Gastrocnemius medialis (tissue), 4 donors: ENCODE data around the gene MAP3K7. TPM values are rescaled to one million over a fixed set of nuclear protein-coding genes. Genes with fewer than 3 reads are reported as not detected.

Source experiments
- ATAC-seq, 2 donors: fragments of 150-250 bp; one replicate each; pipeline ENCODE4 v1.9.1; 2016
- DNase-seq, 2 donors: peaks; one replicate each; pipeline ENCODE4 v3.0.0-alpha.2; 2019
- H3K27ac ChIP-seq, 4 donors: fragments of 200-600 bp; sonication (generic); 1 replicate in 1 of 4; 2 replicates in 3 of 4; pipeline ENCODE4 v1.5.1; 2016 to 2018; ENCODE audit warnings: mild to moderate bottlenecking in 2 of 4, moderate library complexity in 1 of 4
- H3K27me3 ChIP-seq, 3 donors: fragments of 200-600 bp; sonication (generic) in 2 of 3; 1 replicate in 1 of 3; 2 replicates in 2 of 3; pipeline versions ENCODE4 v1.5.1 to v1.6.0; 2016 to 2019; ENCODE audit warnings: mild to moderate bottlenecking in 1 of 3, moderate library complexity in 1 of 3
- H3K36me3 ChIP-seq, 2 donors: fragments of 200-600 bp; sonication (generic) in 1 of 2; one replicate each; pipeline ENCODE4 v1.5.1; 2017 to 2018
- H3K4me1 ChIP-seq, 2 donors: fragments of 200-600 bp; sonication (generic) in 1 of 2; one replicate each; pipeline ENCODE4 v1.5.1; 2016 to 2017; ENCODE audit warnings: mild to moderate bottlenecking in 2 of 2
- H3K4me3 ChIP-seq, 4 donors: fragments of 200-600 bp; sonication (generic) in 3 of 4; 1 replicate in 1 of 4; 2 replicates in 3 of 4; pipeline ENCODE4 v1.5.1; 2016 to 2019; ENCODE audit warnings: mild to moderate bottlenecking in 2 of 4
- H3K9me3 ChIP-seq, 3 donors: fragments of 200-600 bp; sonication (generic) in 2 of 3; 1 replicate in 1 of 3; 2 replicates in 2 of 3; pipeline ENCODE4 v1.5.1; 2016 to 2019
- POLR2A ChIP-seq, 2 donors: fragments of 450-650 bp; IDR thresholded peaks; one replicate each; pipeline ENCODE4 v1.6.1; 2017; ENCODE audit warnings: antibody characterized with exemption in 2 of 2, mild to moderate bottlenecking in 2 of 2, moderate library complexity in 2 of 2
- in situ Hi-C, 4 donors: fragments of 200-750 bp; cut with MboI; loops; one replicate each; pipeline versions ENCODE4 v1.15.0 to v1.8.0; 2017; ENCODE audit warnings: low sequenced_read_pairs in 4 of 4
- intact Hi-C: fragments of 100-400 bp; cut with DNase I; formaldehyde crosslinking; loops from one replicate; pipeline ENCODE4 v1.15.1; 2023; ENCODE audit warnings: low total_unique reads
- total RNA-seq, 4 donors: library from RNA; depleted of rRNA; stranded (reverse); fragments of >200 nt; gene quantifications; one replicate each; pipeline versions ENCODE4 v1.1.0 to v1.2.3, GENCODE V29; 2016
- TF ChIP-seq, protein P1 (sequence below), 5 experiments: fragments of 450-650 bp in 3 of 5; fragments of 200-600 bp in 2 of 5; sonication (generic) in 2 of 5; IDR thresholded peaks in 4 of 5; conservative IDR thresholded peaks in 1 of 5; 1 replicate in 4 of 5; 2 replicates in 1 of 5; pipeline ENCODE4 v1.5.1; 2016 to 2019; ENCODE audit warnings: antibody characterized with exemption in 5 of 5, mild to moderate bottlenecking in 3 of 5, moderate library complexity in 3 of 5

The MAP3K7 gene
- total RNA-seq, 4 donors from 2014 or later, result 16.6 to 27.2 (median 18.9) TPM

DNA sequence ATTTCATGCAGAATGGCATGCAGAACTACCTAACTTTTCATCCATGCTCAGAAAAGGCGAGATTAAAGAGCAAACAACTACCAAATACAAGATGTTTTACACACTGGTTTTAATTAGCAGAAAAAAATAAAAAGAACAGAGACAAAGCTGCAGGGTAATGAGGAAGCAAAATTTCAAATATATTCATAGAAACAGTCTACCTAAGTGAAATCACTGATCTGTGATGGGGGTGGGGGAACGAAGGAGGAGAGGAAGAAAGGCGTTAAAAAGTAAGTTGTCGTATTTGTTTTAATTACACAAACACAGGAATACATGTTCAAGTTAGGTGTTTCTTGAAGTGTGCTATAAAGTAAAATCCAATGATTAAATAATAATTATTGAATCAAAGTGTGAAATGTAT is 42.1 kb downstream of the MAP3K7 start:
- in situ Hi-C loops (no loop called here), intact Hi-C loops (loop anchor here (5.0 kb wide), 1 partner anchor 812 kb away; no protein-coding TSS in a partner anchor)
- H3K36me3 ChIP-seq, result peaks cover 3 to 80% of the 10 kb centered on the region in 2 donors
- DNase-seq, result no peak
- H3K4me1 ChIP-seq, result no peaks in the 10 kb centered on the region
- H3K27me3 ChIP-seq, result no peaks in the 10 kb centered on the region
- no peak overlapping the region for H3K4me3 ChIP-seq
- H3K27ac ChIP-seq, result no peak overlapping the region
- no peaks in the 10 kb centered on the region for H3K9me3 ChIP-seq
- no peak for ATAC-seq
- no peak for TF ChIP-seq POLR2A (IDR thresholded peaks at IDR 0.05)
- TF ChIP-seq, protein P1, sequence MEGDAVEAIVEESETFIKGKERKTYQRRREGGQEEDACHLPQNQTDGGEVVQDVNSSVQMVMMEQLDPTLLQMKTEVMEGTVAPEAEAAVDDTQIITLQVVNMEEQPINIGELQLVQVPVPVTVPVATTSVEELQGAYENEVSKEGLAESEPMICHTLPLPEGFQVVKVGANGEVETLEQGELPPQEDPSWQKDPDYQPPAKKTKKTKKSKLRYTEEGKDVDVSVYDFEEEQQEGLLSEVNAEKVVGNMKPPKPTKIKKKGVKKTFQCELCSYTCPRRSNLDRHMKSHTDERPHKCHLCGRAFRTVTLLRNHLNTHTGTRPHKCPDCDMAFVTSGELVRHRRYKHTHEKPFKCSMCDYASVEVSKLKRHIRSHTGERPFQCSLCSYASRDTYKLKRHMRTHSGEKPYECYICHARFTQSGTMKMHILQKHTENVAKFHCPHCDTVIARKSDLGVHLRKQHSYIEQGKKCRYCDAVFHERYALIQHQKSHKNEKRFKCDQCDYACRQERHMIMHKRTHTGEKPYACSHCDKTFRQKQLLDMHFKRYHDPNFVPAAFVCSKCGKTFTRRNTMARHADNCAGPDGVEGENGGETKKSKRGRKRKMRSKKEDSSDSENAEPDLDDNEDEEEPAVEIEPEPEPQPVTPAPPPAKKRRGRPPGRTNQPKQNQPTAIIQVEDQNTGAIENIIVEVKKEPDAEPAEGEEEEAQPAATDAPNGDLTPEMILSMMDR (IDR thresholded peaks at IDR 0.05 in 4 of 5, conservative IDR thresholded peaks at IDR 0.05 in 1 of 5), result no peak

DNA sequence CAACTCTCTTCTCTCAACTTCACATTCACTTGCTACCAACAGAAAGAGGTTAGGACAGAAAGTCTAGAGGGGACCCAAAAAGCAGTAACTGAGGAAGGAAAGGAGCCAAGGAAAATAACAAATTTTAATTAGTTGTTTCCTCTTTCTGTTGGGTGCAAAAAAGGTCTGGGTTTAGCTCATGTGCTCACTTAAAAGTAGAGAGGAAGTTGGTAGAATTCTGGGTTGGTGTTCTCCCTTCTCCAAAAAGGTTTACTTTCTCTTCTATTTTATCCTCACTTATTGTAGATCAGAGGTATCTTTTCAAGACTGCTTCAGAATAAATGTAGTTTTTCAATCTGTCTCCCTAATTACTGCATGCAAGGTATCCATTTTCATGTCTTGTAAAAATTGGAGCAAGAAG is 42.8 kb downstream of the MAP3K7 start:
- no peak overlapping the region for H3K4me3 ChIP-seq
- in situ Hi-C loops, result no loop called here
- no peak overlapping the region for H3K27ac ChIP-seq
- no peak for ATAC-seq
- TF ChIP-seq, protein P1 (IDR thresholded peaks at IDR 0.05 in 4 of 5, conservative IDR thresholded peaks at IDR 0.05 in 1 of 5), result no peak
- TF ChIP-seq POLR2A (IDR thresholded peaks at IDR 0.05), result no peak
- peaks cover 3 to 73% of the 10 kb centered on the region in 2 donors for H3K36me3 ChIP-seq
- H3K9me3 ChIP-seq, result no peaks in the 10 kb centered on the region
- intact Hi-C loops, result loop anchor here (5.0 kb wide), 1 partner anchor 812 kb away; no protein-coding TSS in a partner anchor
- DNase-seq, result no peak
- no peaks in the 10 kb centered on the region for H3K27me3 ChIP-seq
- no peaks in the 10 kb centered on the region for H3K4me1 ChIP-seq

DNA sequence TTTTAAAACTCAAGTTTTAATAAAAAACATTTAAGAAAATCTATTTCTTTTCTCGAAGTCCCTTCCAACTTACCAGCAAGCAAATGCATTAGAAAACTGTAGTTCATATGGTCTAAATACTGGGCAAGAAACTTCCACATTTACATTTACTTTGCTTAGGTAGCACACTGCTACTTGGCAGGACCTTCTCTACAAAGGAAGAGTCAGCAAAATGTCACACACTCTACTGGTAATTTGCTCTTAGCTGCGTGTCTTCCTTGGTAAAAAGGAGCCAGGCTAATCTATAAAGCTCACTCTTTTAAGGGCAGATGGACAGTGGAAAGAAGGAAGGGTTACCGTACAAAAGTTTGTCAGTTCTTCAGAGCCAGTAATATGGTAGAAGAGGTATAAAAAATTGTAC is 45.7 kb downstream of the MAP3K7 start:
- intact Hi-C loops, result loop anchor here (5.0 kb wide), 1 partner anchor 809 kb away; no protein-coding TSS in a partner anchor
- Histone ChIP-seq H3K36me3 (peaks cover 3 to 46% of the 10 kb centered on the region in 2 donors), H3K4me3 (no peak overlapping the region), H3K9me3 (no peaks in the 10 kb centered on the region), H3K4me1 (peaks cover 0 to 8% of the 10 kb centered on the region in 2 donors), H3K27ac (no peak overlapping the region), H3K27me3 (no peaks in the 10 kb centered on the region)
- ATAC-seq, result no peak
- TF ChIP-seq POLR2A (IDR thresholded peaks at IDR 0.05), result no peak
- no peak for DNase-seq
- in situ Hi-C loops, result no loop called here

DNA sequence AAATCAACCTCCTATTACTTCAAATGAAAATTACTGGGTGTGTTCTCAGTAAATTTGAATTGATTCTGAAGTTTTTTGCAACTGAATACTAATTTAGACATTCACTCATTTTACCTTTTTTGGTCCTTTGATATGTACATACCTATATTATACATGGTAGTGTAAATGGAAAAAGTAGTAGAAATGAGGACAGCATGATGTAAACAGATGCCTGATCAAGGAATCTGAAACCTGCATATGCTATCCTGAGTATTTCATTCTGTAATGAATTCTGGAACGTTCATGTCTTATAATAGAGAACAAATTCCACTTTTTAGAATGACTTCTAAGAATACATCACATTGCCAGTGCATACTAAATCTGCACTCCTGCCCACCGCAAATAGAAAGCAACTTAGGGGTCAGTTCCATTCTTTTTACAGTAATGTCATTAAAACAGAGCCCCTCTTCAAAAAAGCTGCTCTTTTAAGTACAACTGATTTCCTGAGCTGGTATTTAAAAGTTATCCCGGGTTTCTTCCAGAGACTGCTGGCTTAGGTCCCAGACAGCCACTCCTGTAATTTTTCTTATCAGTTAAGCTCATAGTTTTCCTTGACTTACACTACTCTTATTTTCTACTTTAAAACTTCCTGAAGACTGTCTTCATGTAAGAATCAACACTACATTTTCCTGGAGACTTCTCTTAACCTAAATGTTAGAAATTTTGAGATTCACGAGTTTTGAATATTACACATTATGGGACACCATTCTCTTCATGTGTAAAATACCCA is 48.4 kb downstream of the MAP3K7 start:
- Histone ChIP-seq H3K27ac (no peak overlapping the region), H3K27me3 (no peaks in the 10 kb centered on the region), H3K36me3 (peaks cover 3 to 19% of the 10 kb centered on the region in 2 donors), H3K9me3 (no peaks in the 10 kb centered on the region), H3K4me3 (no peak overlapping the region), H3K4me1 (peaks cover 0 to 8% of the 10 kb centered on the region in 2 donors)
- intact Hi-C loops, result no loop called here
- DNase-seq (no peak), ATAC-seq (no peak)
- in situ Hi-C loops, result no loop called here
- TF ChIP-seq POLR2A (IDR thresholded peaks at IDR 0.05), result no peak
- TF ChIP-seq, protein P1 (IDR thresholded peaks at IDR 0.05 in 4 of 5, conservative IDR thresholded peaks at IDR 0.05 in 1 of 5), result no peak

DNA sequence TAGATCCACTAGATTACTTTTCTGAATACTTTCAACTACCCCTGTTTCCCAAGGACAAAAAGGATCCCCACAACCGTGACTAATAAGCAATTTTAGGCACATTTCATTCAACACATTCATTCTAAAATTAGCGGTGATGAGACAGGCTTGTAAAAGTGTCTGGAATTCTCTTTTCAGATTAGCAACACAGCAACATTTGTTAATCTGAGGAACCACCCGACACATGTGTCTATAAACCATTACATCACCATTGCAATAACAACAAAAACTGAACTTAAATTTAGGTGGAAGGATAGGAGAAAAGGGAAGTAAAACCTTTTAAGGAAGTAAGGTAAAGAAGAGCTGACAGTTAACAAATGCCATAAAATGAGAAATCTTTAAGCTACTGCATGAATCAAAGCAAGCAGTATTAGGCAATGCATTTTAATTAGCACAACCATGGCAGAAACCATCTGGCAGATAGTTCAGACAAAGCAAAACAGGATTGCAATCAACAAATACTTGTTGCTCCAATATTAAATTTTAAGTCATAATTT is 49.1 kb downstream of the MAP3K7 start:
- H3K27ac ChIP-seq, result no peak overlapping the region

More for the DNA sequence above, 49.1 kb downstream of the MAP3K7 start:
- intact Hi-C loops (no loop called here), in situ Hi-C loops (no loop called here)
- Histone ChIP-seq H3K36me3 (peaks cover 3 to 18% of the 10 kb centered on the region in 2 donors), H3K4me3 (no peak overlapping the region), H3K27me3 (no peaks in the 10 kb centered on the region), H3K9me3 (no peaks in the 10 kb centered on the region), H3K4me1 (peaks cover 0 to 8% of the 10 kb centered on the region in 2 donors)
- ATAC-seq (no peak), DNase-seq (no peak)
- no peak for TF ChIP-seq POLR2A (IDR thresholded peaks at IDR 0.05)
- TF ChIP-seq, protein P1 (IDR thresholded peaks at IDR 0.05 in 4 of 5, conservative IDR thresholded peaks at IDR 0.05 in 1 of 5), result no peak
